HepG2 (cell line): ENCODE measurements around the gene WDFY1. TPM values are rescaled to one million over a fixed set of nuclear protein-coding genes. Genes with fewer than 3 reads are reported as not detected.

Experiments
- ATRX ChIP-seq: sonication (generic); formaldehyde crosslinking; IDR thresholded peaks from 2 replicates; pipeline ENCODE4 v1.4.0; 2020; ENCODE audit warnings: missing genetic modification reagents, borderline replicate concordance
- CREM ChIP-seq, 2 experiments: sonication (generic) in 1 of 2; formaldehyde crosslinking in 1 of 2; IDR thresholded peaks; 2 replicates each; pipeline versions ENCODE4 v1.4.0 to v1.6.1; 2016 to 2020; ENCODE audit warnings: antibody characterized with exemption in 1 of 2, mild to moderate bottlenecking in 1 of 2, missing genetic modification reagents in 1 of 2
- FOXA1 ChIP-seq, 2 experiments: fragments of 450-650 bp in 1 of 2; sonication (generic) in 1 of 2; formaldehyde crosslinking in 1 of 2; IDR thresholded peaks; 2 replicates each; pipeline versions ENCODE4 v1.4.0 to v1.6.1; 2016 to 2020; ENCODE audit warnings: missing genetic modification reagents in 1 of 2
- GATA4 ChIP-seq: sonication (generic); IDR thresholded peaks from 2 replicates; pipeline ENCODE4 v1.6.1; 2016; ENCODE audit warnings: antibody characterized with exemption, low read depth, borderline replicate concordance
- HBP1 ChIP-seq: IDR thresholded peaks from 2 replicates; pipeline ENCODE4 v1.6.1; 2016; ENCODE audit warnings: low read depth, control low read depth
- HMGXB4 ChIP-seq, 2 experiments: sonication (generic) in 1 of 2; formaldehyde crosslinking in 1 of 2; IDR thresholded peaks; 2 replicates each; pipeline versions ENCODE4 v1.4.0 to v1.6.1; 2018 to 2020; ENCODE audit warnings: missing genetic modification reagents in 2 of 2, borderline replicate concordance in 1 of 2, low read depth in 1 of 2, mild to moderate bottlenecking in 1 of 2, missing biosample characterization in 1 of 2
- POLR2A ChIP-seq, 2 experiments: IDR thresholded peaks; 2 replicates each; pipeline ENCODE4 v1.6.1; 2011; ENCODE audit warnings: low read depth in 2 of 2, low read length in 2 of 2, mild to moderate bottlenecking in 1 of 2, moderate library complexity in 1 of 2; ENCODE audit not compliant: insufficient read depth in 1 of 2
- SP1 ChIP-seq, 2 experiments: fragments of 450-650 bp in 1 of 2; sonication (generic) in 1 of 2; formaldehyde crosslinking in 1 of 2; IDR thresholded peaks; 2 replicates each; pipeline versions ENCODE4 v1.4.0 to v1.6.1; 2016 to 2020; ENCODE audit warnings: missing genetic modification reagents in 1 of 2
- THAP8 ChIP-seq: sonication (generic); formaldehyde crosslinking; IDR thresholded peaks from 2 replicates; pipeline ENCODE4 v1.5.1; 2020; ENCODE audit warnings: missing genetic modification reagents, mild to moderate bottlenecking, borderline replicate concordance
- ZNF569 ChIP-seq: sonication (generic); formaldehyde crosslinking; IDR thresholded peaks from 2 replicates; pipeline ENCODE4 v1.5.0; 2020; ENCODE audit warnings: mild to moderate bottlenecking, missing genetic modification reagents, moderate library complexity, borderline replicate concordance
- ZSCAN20 ChIP-seq: sonication (generic); formaldehyde crosslinking; IDR thresholded peaks from 2 replicates; pipeline ENCODE4 v1.4.0; 2020; ENCODE audit warnings: missing genetic modification reagents, mild to moderate bottlenecking, borderline replicate concordance
- ZSCAN25 ChIP-seq: sonication (generic); formaldehyde crosslinking; IDR thresholded peaks from 2 replicates; pipeline ENCODE4 v1.8.0; 2022; ENCODE audit warnings: mild to moderate bottlenecking, missing genetic modification reagents
- polyA plus RNA-seq, 8 experiments: library from polyadenylated mRNA; depleted of rRNA in 3 of 8; stranded (reverse) in 7 of 8; unstranded in 1 of 8; fragments of >200 nt; fragmentation: Illumina TruSeq in 4 of 8; extraction: Trizol in 4 of 8; gene quantifications; 2 replicates each; pipeline versions ENCODE4 v1.2.1 to v1.2.3, GENCODE V29; 2011 to 2016; ENCODE audit warnings: low read depth in 4 of 8, missing spikeins in 1 of 8, mixed read lengths in 1 of 8; ENCODE audit not compliant: insufficient read depth in 1 of 8
- total RNA-seq, 5 experiments: library from RNA; depleted of rRNA; stranded (reverse); fragments of >200 nt; fragmentation: Illumina TruSeq; extraction: Trizol; gene quantifications; 2 replicates each; pipeline ENCODE4 v1.2.3, GENCODE V29; 2016; ENCODE audit warnings: low read depth in 1 of 5
- TF ChIP-seq, protein P1 (sequence below): sonication (generic); formaldehyde crosslinking; IDR thresholded peaks from 2 replicates; pipeline ENCODE4 v1.5.1; 2020; ENCODE audit warnings: missing genetic modification reagents, mild to moderate bottlenecking, borderline replicate concordance
- TF ChIP-seq, protein P2 (sequence below): IDR thresholded peaks from 2 replicates; pipeline ENCODE4 v1.6.1; 2012; ENCODE audit warnings: inconsistent platforms
- TF ChIP-seq, protein P3 (sequence below): sonication (generic); formaldehyde crosslinking; IDR thresholded peaks from 2 replicates; pipeline ENCODE4 v1.4.0; 2020; ENCODE audit warnings: mild to moderate bottlenecking, low read depth, missing genetic modification reagents
- TF ChIP-seq, protein P4 (sequence below): sonication (generic); formaldehyde crosslinking; IDR thresholded peaks from 2 replicates; pipeline ENCODE4 v1.4.0; 2020; ENCODE audit warnings: missing genetic modification reagents
- TF ChIP-seq, protein P5 (sequence below): sonication (generic); formaldehyde crosslinking; IDR thresholded peaks from 2 replicates; pipeline ENCODE4 v1.8.0; 2023; ENCODE audit warnings: mild to moderate bottlenecking, missing genetic modification reagents

The WDFY1 gene
- total and polyA plus RNA-seq, 2 of the 13 experiments (the other 11 are each of a cell fraction or from before 2014, with no cell fraction given) = 77.0 to 78.4 TPM

DNA sequence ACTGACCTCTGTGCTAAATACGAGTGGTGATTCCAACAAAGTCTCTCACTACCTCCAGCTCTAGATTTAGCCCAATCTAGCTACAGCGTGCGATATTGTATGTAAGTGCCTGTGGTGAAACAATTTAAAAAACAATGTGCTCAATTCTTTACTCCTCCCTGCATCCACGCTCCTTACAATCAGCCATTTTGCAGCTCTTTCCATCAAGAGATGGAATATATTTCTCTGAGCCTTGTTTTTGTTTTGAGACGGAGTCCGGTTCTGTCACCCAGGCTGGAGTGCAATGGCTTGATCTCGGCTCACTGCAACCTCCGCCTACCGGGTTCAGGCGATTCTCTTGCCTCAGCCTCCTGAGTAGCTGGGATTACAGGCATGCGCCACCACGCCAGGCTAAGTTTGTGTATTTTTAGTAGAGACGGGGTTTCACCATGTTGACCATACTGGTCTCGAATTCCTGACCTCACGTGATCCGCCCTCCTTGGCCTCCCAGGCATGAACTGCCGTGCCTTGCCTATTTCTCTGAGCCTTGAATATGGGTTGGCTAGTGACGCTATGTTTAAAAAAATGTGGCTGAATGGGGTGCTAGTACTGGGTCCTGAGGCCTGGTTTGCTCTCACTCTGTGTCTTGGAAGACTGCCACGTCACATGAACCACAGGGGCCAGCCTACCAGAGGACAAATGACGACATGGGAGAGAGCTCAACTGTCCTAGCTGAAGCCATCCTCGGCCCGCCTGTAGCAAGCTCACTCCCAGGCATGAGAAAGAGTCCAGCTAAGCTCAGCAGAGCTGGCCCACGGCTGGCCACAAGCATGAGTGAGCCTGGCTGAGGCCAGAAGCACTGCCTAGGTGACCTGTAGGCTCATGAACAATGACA is 14.8 kb downstream of the WDFY1 start (continued):
- TF ChIP-seq, protein P1, sequence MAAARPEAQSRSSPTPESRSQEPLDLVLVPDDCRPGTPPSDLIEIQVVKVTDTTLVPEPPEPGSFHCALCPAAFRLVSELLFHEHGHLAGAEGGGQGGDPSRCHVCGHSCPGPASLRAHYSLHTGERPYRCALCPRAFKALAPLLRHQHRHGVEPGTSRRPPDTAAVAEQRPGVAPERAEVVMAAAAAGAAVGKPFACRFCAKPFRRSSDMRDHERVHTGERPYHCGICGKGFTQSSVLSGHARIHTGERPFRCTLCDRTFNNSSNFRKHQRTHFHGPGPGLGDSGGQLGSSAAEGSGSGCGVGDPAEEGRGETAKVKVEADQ (CRISPR knock-in tag) = peak; percentile 61; the same call in 1 of the 2 replicates
- TF ChIP-seq, protein P2, sequence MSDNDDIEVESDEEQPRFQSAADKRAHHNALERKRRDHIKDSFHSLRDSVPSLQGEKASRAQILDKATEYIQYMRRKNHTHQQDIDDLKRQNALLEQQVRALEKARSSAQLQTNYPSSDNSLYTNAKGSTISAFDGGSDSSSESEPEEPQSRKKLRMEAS = peak; percentile 75
- peak; percentile 96 for TF ChIP-seq HBP1 (CRISPR knock-in tag)
- TF ChIP-seq, protein P3, sequence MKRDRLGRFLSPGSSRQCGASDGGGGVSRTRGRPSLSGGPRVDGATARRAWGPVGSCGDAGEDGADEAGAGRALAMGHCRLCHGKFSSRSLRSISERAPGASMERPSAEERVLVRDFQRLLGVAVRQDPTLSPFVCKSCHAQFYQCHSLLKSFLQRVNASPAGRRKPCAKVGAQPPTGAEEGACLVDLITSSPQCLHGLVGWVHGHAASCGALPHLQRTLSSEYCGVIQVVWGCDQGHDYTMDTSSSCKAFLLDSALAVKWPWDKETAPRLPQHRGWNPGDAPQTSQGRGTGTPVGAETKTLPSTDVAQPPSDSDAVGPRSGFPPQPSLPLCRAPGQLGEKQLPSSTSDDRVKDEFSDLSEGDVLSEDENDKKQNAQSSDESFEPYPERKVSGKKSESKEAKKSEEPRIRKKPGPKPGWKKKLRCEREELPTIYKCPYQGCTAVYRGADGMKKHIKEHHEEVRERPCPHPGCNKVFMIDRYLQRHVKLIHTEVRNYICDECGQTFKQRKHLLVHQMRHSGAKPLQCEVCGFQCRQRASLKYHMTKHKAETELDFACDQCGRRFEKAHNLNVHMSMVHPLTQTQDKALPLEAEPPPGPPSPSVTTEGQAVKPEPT = peak; percentile 83; the same call in 1 of the 2 replicates
- TF ChIP-seq ZSCAN25 (CRISPR knock-in tag) = peak; percentile 63
- no peak for TF ChIP-seq ATRX (CRISPR knock-in tag)
- TF ChIP-seq THAP8 = no peak
- TF ChIP-seq ZSCAN20 (CRISPR knock-in tag) = no peak
- TF ChIP-seq, protein P4, sequence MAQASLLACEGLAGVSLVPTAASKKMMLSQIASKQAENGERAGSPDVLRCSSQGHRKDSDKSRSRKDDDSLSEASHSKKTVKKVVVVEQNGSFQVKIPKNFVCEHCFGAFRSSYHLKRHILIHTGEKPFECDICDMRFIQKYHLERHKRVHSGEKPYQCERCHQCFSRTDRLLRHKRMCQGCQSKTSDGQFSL (CRISPR knock-in tag) = no peak
- peak; percentile 65 to 89; a peak in 3 of 4 replicates for TF ChIP-seq POLR2A (IDR thresholded peaks at IDR 0.05; ENCODE audit: insufficient read depth in 1 of 2, low read depth in 2 of 2, low read length in 2 of 2)
- TF ChIP-seq FOXA1 (IDR thresholded peaks at IDR 0.05) = 0 out of 2 replicates have a peak, but pooled peaks have one; percentile 16
- peak; percentile 92 for TF ChIP-seq FOXA1 (CRISPR knock-in tag; IDR thresholded peaks at IDR 0.05)
- TF ChIP-seq, protein P5, sequence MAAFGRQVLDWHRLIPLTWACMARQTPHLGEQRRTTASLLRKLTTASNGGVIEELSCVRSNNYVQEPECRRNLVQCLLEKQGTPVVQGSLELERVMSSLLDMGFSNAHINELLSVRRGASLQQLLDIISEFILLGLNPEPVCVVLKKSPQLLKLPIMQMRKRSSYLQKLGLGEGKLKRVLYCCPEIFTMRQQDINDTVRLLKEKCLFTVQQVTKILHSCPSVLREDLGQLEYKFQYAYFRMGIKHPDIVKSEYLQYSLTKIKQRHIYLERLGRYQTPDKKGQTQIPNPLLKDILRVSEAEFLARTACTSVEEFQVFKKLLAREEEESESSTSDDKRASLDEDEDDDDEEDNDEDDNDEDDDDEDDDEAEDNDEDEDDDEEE (CRISPR knock-in tag) = peak; percentile 85; the same call in 1 of the 2 replicates
- TF ChIP-seq GATA4 = peak; percentile 64; the same call in 1 of the 2 replicates
- TF ChIP-seq CREM (IDR thresholded peaks at IDR 0.05) = peak; percentile 87
- TF ChIP-seq CREM (CRISPR knock-in tag; IDR thresholded peaks at IDR 0.05) = no peak
- TF ChIP-seq ZNF569 (CRISPR knock-in tag) = peak; percentile 57; the same call in 1 of the 2 replicates
- no peak for TF ChIP-seq SP1 (IDR thresholded peaks at IDR 0.05)
- TF ChIP-seq SP1 (CRISPR knock-in tag; IDR thresholded peaks at IDR 0.05) = peak; percentile 17
- peak; percentile 73 to 87 for TF ChIP-seq HMGXB4 (CRISPR knock-in tag; IDR thresholded peaks at IDR 0.05; ENCODE audit: borderline replicate concordance in 1 of 2, low read depth in 1 of 2)
